Measurements from ENCODE around the gene AGAP1.

GRCh38 chr2:235649418-235649817 is 155.6 kb downstream of the AGAP1 start:
- TF ChIP-seq SMC3 (IDR thresholded peaks at IDR 0.05) (no peak), TP53 (CRISPR knock-in tag; IDR thresholded peaks at IDR 0.05) (no peak), REST (IDR thresholded peaks at IDR 0.05) (no peak), CTCF (IDR thresholded peaks at IDR 0.05) (no peak), RAD21 (conservative IDR thresholded peaks at IDR 0.05 in 1 of 2, IDR thresholded peaks at IDR 0.05 in 1 of 2) (no peak), HOXB5 (CRISPR knock-in tag; IDR thresholded peaks at IDR 0.05) (no peak), HDAC2 (IDR thresholded peaks at IDR 0.05) (no peak), POLR2A (IDR thresholded peaks at IDR 0.05; ENCODE audit: low read length) (no peak), RFX5 (IDR thresholded peaks at IDR 0.05) (no peak), FOSL2 (IDR thresholded peaks at IDR 0.05) (no peak), FOSL2 (CRISPR knock-in tag; IDR thresholded peaks at IDR 0.05) (no peak)

Data from A549 (cell line).